Measurements from ENCODE around the gene STOX2. TPM values are rescaled to one million over a fixed set of nuclear protein-coding genes. Genes with fewer than 3 reads are reported as not detected.

Gene STOX2
- polyA plus RNA-seq, 1 of the 3 experiments (the other 2 are of a cell fraction), result 0.16 TPM

DNA sequence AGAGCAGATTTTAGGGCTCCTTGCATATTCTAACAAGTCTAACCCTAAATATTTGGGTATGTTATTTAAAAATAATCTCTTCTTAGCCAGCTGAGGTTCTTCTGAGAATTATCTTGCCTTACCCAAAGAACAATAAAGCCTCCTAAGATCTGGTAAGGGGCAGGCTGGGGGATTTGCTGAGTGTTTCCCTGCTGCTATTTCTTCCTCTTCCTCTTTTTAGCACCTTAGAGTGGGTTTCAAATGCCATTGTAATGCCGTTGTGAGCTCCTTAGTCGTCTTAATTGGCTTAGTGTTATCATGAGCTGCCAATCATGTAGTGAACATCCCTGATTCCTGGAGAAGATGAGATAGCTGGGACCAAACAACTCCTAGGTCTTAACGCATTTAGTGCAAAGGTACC lies 15.4 kb downstream of the STOX2 start:
- Histone ChIP-seq H3K36me3 (replicated peaks in 1 of 2; ENCODE audit: control insufficient read depth in 1 of 2, insufficient read depth in 2 of 2, low read length in 1 of 2) (no peaks in the 10 kb centered on the region), H3K9me3 (no peaks in the 10 kb centered on the region), H4K20me1 (ENCODE audit: insufficient read depth) (no peaks in the 10 kb centered on the region), H3K9ac (no peak overlapping the region), H3K27ac (ENCODE audit: low read depth in 2 of 2, low read length in 1 of 2) (no peak overlapping the region), H3F3A (replicated peaks; ENCODE audit: insufficient read depth) (no peaks in the 10 kb centered on the region), H3K4me1 (ENCODE audit: control insufficient read depth in 1 of 2, insufficient read depth in 2 of 2, low read depth in 1 of 2, low read length in 1 of 2) (peaks cover 0 to 16% of the 10 kb centered on the region in 2 experiments; a peak in 1 of 4 replicates), H3K27me3 (ENCODE audit: insufficient read depth) (no peaks in the 10 kb centered on the region), H3K4me2 (no peak overlapping the region), H3K4me3 (ENCODE audit: low read depth in 2 of 2, low read length in 1 of 2) (no peak overlapping the region), H3K79me2 (ENCODE audit: insufficient read depth) (no peaks in the 10 kb centered on the region), H2AFZ (ENCODE audit: low read depth) (no peak overlapping the region), H3K9me2 (no peaks in the 10 kb centered on the region)
- WGBS (ENCODE audit: low lambda C conversion rate), result 66% methylated on average over 3 of the region's 3 CpGs
- CTCF ChIA-PET, result no interaction called here
- no peak for DNase-seq
- TF ChIP-seq REST (IDR thresholded peaks at IDR 0.05; ENCODE audit: low read depth, low read length), result no peak
- TF ChIP-seq RXRA (IDR thresholded peaks at IDR 0.05; ENCODE audit: borderline replicate concordance, low read depth), result no peak
- no peak for TF ChIP-seq FOSL2 (IDR thresholded peaks at IDR 0.05; ENCODE audit: borderline replicate concordance, low read depth)
- TF ChIP-seq, protein P1, sequence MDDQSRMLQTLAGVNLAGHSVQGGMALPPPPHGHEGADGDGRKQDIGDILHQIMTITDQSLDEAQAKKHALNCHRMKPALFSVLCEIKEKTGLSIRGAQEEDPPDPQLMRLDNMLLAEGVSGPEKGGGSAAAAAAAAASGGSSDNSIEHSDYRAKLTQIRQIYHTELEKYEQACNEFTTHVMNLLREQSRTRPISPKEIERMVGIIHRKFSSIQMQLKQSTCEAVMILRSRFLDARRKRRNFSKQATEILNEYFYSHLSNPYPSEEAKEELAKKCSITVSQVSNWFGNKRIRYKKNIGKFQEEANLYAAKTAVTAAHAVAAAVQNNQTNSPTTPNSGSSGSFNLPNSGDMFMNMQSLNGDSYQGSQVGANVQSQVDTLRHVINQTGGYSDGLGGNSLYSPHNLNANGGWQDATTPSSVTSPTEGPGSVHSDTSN (IDR thresholded peaks at IDR 0.05), result no peak
- TF ChIP-seq EP300 (IDR thresholded peaks at IDR 0.05; ENCODE audit: borderline replicate concordance in 1 of 2, low read depth in 1 of 2, low read length in 1 of 2), result no peak
- no peak for TF ChIP-seq NFIC (IDR thresholded peaks at IDR 0.05; ENCODE audit: borderline replicate concordance)
- no peak for TF ChIP-seq GABPA (IDR thresholded peaks at IDR 0.05; ENCODE audit: low read depth)
- TF ChIP-seq JUND (IDR thresholded peaks at IDR 0.05), result no peak
- no peak for TF ChIP-seq RFX5 (IDR thresholded peaks at IDR 0.05; ENCODE audit: low read length)
- POLR2A ChIA-PET, result no interaction called here

- Histone ChIP-seq H3K79me2 (ENCODE audit: insufficient read depth) (no peaks in the 10 kb centered on the region), H3K9ac (no peak overlapping the region), H3K4me2 (no peak overlapping the region), H3K9me3 (no peaks in the 10 kb centered on the region), H2AFZ (ENCODE audit: low read depth) (no peak overlapping the region), H3K4me1 (ENCODE audit: control insufficient read depth in 1 of 2, insufficient read depth in 2 of 2, low read depth in 1 of 2, low read length in 1 of 2) (peaks cover 0 to 16% of the 10 kb centered on the region in 2 experiments; a peak in 1 of 4 replicates), H3K27me3 (ENCODE audit: insufficient read depth) (no peaks in the 10 kb centered on the region), H4K20me1 (ENCODE audit: insufficient read depth) (no peaks in the 10 kb centered on the region), H3F3A (replicated peaks; ENCODE audit: insufficient read depth) (no peaks in the 10 kb centered on the region), H3K36me3 (replicated peaks in 1 of 2; ENCODE audit: control insufficient read depth in 1 of 2, insufficient read depth in 2 of 2, low read length in 1 of 2) (no peaks in the 10 kb centered on the region), H3K4me3 (ENCODE audit: low read depth in 2 of 2, low read length in 1 of 2) (no peak overlapping the region), H3K27ac (ENCODE audit: low read depth in 2 of 2, low read length in 1 of 2) (no peak overlapping the region), H3K9me2 (no peaks in the 10 kb centered on the region)
- DNase-seq, result no peak
- whole genome bisulfite sequencing (ENCODE audit: low lambda C conversion rate), result 22% methylated on average over 2 of the region's 2 CpGs
- TF ChIP-seq ELF1 (IDR thresholded peaks at IDR 0.05) (no peak), SIN3A (IDR thresholded peaks at IDR 0.05; ENCODE audit: borderline replicate concordance, low read depth, low read length) (no peak), NRF1 (IDR thresholded peaks at IDR 0.05; ENCODE audit: low read depth, low read length) (no peak), TCF12 (IDR thresholded peaks at IDR 0.05) (no peak), POLR2AphosphoS5 (IDR thresholded peaks at IDR 0.05; ENCODE audit: low read depth, low read length) (no peak), MAX (IDR thresholded peaks at IDR 0.05; ENCODE audit: low read depth) (no peak)
- POLR2A ChIA-PET, result interaction anchor here (0.7 kb wide), 1 partner anchor 18 kb away, joined by 3 read pairs; no protein-coding TSS in a partner anchor
- CTCF ChIA-PET, result interaction anchor here (0.9 to 1.3 kb wide), 4 partner anchors 14 to 179 kb away, joined by 3 read pairs; no protein-coding TSS in a partner anchor
These were observed 16.2 kb downstream of the STOX2 start for GRCh38 chr4:183921335-183921734.

Data from SK-N-SH (cell line).